Astrocyte (in vitro differentiated cells and primary cell): ENCODE results near the gene SLC16A10. TPM values are rescaled to one million over a fixed set of nuclear protein-coding genes. Genes with fewer than 3 reads are reported as not detected.
"Not testable (repeated sequence)": the region's sequence is repeated elsewhere in the genome, so short reads cannot be mapped to it uniquely, and the experiment has no call there.

ENCODE experiments used
- DNase-seq: peaks from one replicate; pipeline ENCODE4 v3.0.0-alpha.2; 2010; ENCODE audit warnings: low read depth
- FAIRE-seq: peaks from 2 replicates; lab custom pipeline; 2011; peaks lifted over from hg19 to GRCh38; lab: Jason Lieb, UNC
- H2AFZ ChIP-seq: 2 replicates; pipeline ENCODE4 v1.6.0; 2012; ENCODE audit warnings: low read depth, low read length, inconsistent platforms
- H3K27ac ChIP-seq: 2 replicates; pipeline ENCODE4 v1.5.1; 2011; ENCODE audit warnings: low read depth, low read length, inconsistent platforms
- H3K27me3 ChIP-seq: 2 replicates; pipeline ENCODE4 v1.6.0; 2011; ENCODE audit warnings: low read length, inconsistent platforms; ENCODE audit not compliant: insufficient read depth
- H3K36me3 ChIP-seq: 2 replicates; pipeline ENCODE4 v1.5.1; 2011; ENCODE audit warnings: low read length, inconsistent platforms; ENCODE audit not compliant: insufficient read depth
- H3K4me1 ChIP-seq: 2 replicates; pipeline ENCODE4 v1.5.1; 2011; ENCODE audit warnings: low read length, inconsistent platforms; ENCODE audit not compliant: insufficient read depth
- H3K4me2 ChIP-seq: 2 replicates; pipeline ENCODE4 v1.6.0; 2012; ENCODE audit warnings: low read length, inconsistent platforms
- H3K4me3 ChIP-seq: 2 replicates; pipeline ENCODE4 v1.5.1; 2011; ENCODE audit warnings: low read depth, mild to moderate bottlenecking, low read length, inconsistent platforms; ENCODE audit not compliant: insufficient read depth
- H3K79me2 ChIP-seq: 2 replicates; pipeline ENCODE4 v1.6.0; 2012; ENCODE audit warnings: mild to moderate bottlenecking, low read length, inconsistent platforms; ENCODE audit not compliant: insufficient read depth
- H3K9ac ChIP-seq: 2 replicates; pipeline ENCODE4 v1.6.0; 2012; ENCODE audit warnings: mild to moderate bottlenecking, low read length, inconsistent platforms
- H3K9me3 ChIP-seq: 2 replicates; pipeline ENCODE4 v1.5.1; 2012; ENCODE audit warnings: low read depth, mild to moderate bottlenecking, low read length, inconsistent platforms; ENCODE audit not compliant: insufficient read depth
- H4K20me1 ChIP-seq: 2 replicates; pipeline ENCODE4 v1.6.0; 2012; ENCODE audit warnings: low read length, inconsistent platforms; ENCODE audit not compliant: insufficient read depth
- H3K27ac Mint-ChIP-seq: one replicate; pipeline ENCODE4 v1.8.0; 2021; ENCODE audit warnings: mild to moderate bottlenecking, mixed read lengths; ENCODE audit not compliant: unreplicated experiment
- H3K27me3 Mint-ChIP-seq: one replicate; pipeline ENCODE4 v1.8.0; 2021; ENCODE audit warnings: low read depth, mixed read lengths; ENCODE audit not compliant: unreplicated experiment
- H3K36me3 Mint-ChIP-seq: one replicate; pipeline ENCODE4 v1.8.0; 2021; ENCODE audit warnings: low read depth, mixed read lengths; ENCODE audit not compliant: unreplicated experiment
- H3K4me1 Mint-ChIP-seq: one replicate; pipeline ENCODE4 v1.8.0; 2021; ENCODE audit warnings: low read depth, mixed read lengths; ENCODE audit not compliant: unreplicated experiment
- H3K4me3 Mint-ChIP-seq: one replicate; pipeline ENCODE4 v1.8.0; 2021; ENCODE audit warnings: mild to moderate bottlenecking, moderate library complexity, mixed read lengths; ENCODE audit not compliant: unreplicated experiment
- H3K9me3 Mint-ChIP-seq: one replicate; pipeline ENCODE4 v1.8.0; 2021; ENCODE audit warnings: mild to moderate bottlenecking, mixed read lengths; ENCODE audit not compliant: unreplicated experiment
- CTCF ChIP-seq: IDR thresholded peaks from 2 replicates; pipeline ENCODE4 v1.5.1; 2011; ENCODE audit warnings: low read depth, mild to moderate bottlenecking, inconsistent platforms, low read length, moderate library complexity; ENCODE audit not compliant: insufficient read depth
- EZH2 ChIP-seq: IDR thresholded peaks from 2 replicates; pipeline ENCODE4 v1.6.1; 2012; ENCODE audit warnings: mild to moderate bottlenecking, low read length, inconsistent platforms; ENCODE audit not compliant: insufficient read depth
- total RNA-seq: library from RNA; stranded (reverse); gene quantifications from 2 replicates; pipeline ENCODE4 v1.2.1, GENCODE V29; 2021

The SLC16A10 gene
- total RNA-seq, 1 donor from 2014 or later, result 0.18 TPM

GRCh38 chr6:111254004-111254778 is 166.9 kb downstream of the SLC16A10 start:
- H3K4me1 Mint-ChIP-seq, result peaks cover 6% of the 10 kb centered on the region
- H4K20me1 ChIP-seq, result no peaks in the 10 kb centered on the region
- H3K27me3 ChIP-seq, result peaks cover 6% of the 10 kb centered on the region
- H2AFZ ChIP-seq, result no peak overlapping the region
- H3K9ac ChIP-seq, result no peak overlapping the region
- no peak for TF ChIP-seq EZH2
- no peak for TF ChIP-seq CTCF
- H3K4me3 Mint-ChIP-seq, result no peak overlapping the region
- H3K36me3 ChIP-seq, result no peaks in the 10 kb centered on the region
- no peak overlapping the region for H3K27ac Mint-ChIP-seq
- peaks cover 1% of the 10 kb centered on the region for H3K27me3 Mint-ChIP-seq
- DNase-seq (no peak), FAIRE-seq (no peak)
- no peak overlapping the region for H3K4me2 ChIP-seq
- H3K27ac ChIP-seq, result no peak overlapping the region
- H3K9me3 Mint-ChIP-seq, result no peaks in the 10 kb centered on the region
- H3K4me1 ChIP-seq, result peaks cover 9% of the 10 kb centered on the region
- no peaks in the 10 kb centered on the region for H3K9me3 ChIP-seq
- no peaks in the 10 kb centered on the region for H3K79me2 ChIP-seq
- H3K36me3 Mint-ChIP-seq, result no peaks in the 10 kb centered on the region
- no peak overlapping the region for H3K4me3 ChIP-seq

GRCh38 chr6:111254779-111255166 is 167.5 kb downstream of the SLC16A10 start:
- DNase-seq (no peak), FAIRE-seq (no peak)
- Mint-ChIP-seq H3K4me1 (peaks cover 6% of the 10 kb centered on the region), H3K9me3 (no peaks in the 10 kb centered on the region), H3K4me3 (no peak overlapping the region), H3K36me3 (no peaks in the 10 kb centered on the region), H3K27ac (peak overlapping the region; percentile 54), H3K27me3 (peaks cover 1% of the 10 kb centered on the region)
- Histone ChIP-seq H2AFZ (no peak overlapping the region), H3K4me2 (no peak overlapping the region), H3K27me3 (peaks cover 6% of the 10 kb centered on the region), H3K4me1 (peaks cover 9% of the 10 kb centered on the region), H3K79me2 (peaks cover 5% of the 10 kb centered on the region), H3K4me3 (no peak overlapping the region), H3K9ac (no peak overlapping the region), H3K36me3 (no peaks in the 10 kb centered on the region), H4K20me1 (no peaks in the 10 kb centered on the region), H3K27ac (no peak overlapping the region), H3K9me3 (no peaks in the 10 kb centered on the region)
- TF ChIP-seq EZH2 (no peak), CTCF (no peak)

GRCh38 chr6:111255838-111256237 is 168.5 kb downstream of the SLC16A10 start:
- not testable (repeated sequence) for H2AFZ ChIP-seq, H3K36me3 ChIP-seq, DNase-seq, H3K27ac ChIP-seq, H3K9ac ChIP-seq, H3K4me2 ChIP-seq, H3K4me3 Mint-ChIP-seq, H3K4me3 ChIP-seq, FAIRE-seq, H3K27ac Mint-ChIP-seq, H3K27me3 Mint-ChIP-seq, H3K36me3 Mint-ChIP-seq, H3K27me3 ChIP-seq, H4K20me1 ChIP-seq, H3K9me3 ChIP-seq, H3K9me3 Mint-ChIP-seq
- H3K4me1 ChIP-seq, result peaks cover 17% of the 10 kb centered on the region
- H3K4me1 Mint-ChIP-seq, result peaks cover 13% of the 10 kb centered on the region
- H3K79me2 ChIP-seq, result peaks cover 13% of the 10 kb centered on the region
